Fibroblast of the aortic adventitia (primary cell): ENCODE results near the gene TBATA. TPM values are rescaled to one million over a fixed set of nuclear protein-coding genes. Genes with fewer than 3 reads are reported as not detected.

ENCODE experiments used
- DNase-seq: peaks from one replicate; pipeline ENCODE4 v3.0.0-alpha.2; 2010; ENCODE audit warnings: low read depth
- H3K4me3 ChIP-seq: 2 replicates; pipeline ENCODE4 v1.5.1; 2011; ENCODE audit warnings: low read depth, mild to moderate bottlenecking, control low read depth, low read length, moderate library complexity
- total RNA-seq: library from RNA; depleted of rRNA; stranded (reverse); fragments of >200 nt; gene quantifications from 2 replicates; pipeline ENCODE4 v1.2.3, GENCODE V29; 2012; ENCODE audit warnings: low replicate concordance
- TF ChIP-seq, protein P1 (sequence below): IDR thresholded peaks from 2 replicates; pipeline ENCODE4 v1.5.1; 2011; ENCODE audit warnings: mild to moderate bottlenecking, low read length, control low read depth, inconsistent platforms; ENCODE audit not compliant: insufficient read depth

The TBATA gene
- total RNA-seq, 1 donor, result not detected

DNA sequence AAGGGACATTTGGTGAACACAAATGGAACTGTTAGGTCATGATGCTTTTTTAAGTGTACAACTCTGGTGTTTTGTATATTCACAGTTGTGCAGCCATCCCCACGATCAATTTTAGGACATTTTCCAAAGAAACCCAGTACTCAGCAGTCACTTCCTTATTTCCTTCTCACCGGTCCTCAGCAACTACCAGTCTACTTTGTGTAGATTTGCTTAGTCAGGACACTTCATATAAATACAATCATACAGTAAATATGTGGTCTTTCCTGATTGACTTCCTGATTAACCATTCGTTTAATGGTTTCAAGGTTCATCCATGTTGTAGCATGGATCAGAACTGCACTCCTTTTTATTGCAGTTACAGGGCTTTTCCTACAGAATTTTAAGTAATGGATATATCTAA is 45.0 kb upstream of the TBATA start:
- TF ChIP-seq, protein P1, sequence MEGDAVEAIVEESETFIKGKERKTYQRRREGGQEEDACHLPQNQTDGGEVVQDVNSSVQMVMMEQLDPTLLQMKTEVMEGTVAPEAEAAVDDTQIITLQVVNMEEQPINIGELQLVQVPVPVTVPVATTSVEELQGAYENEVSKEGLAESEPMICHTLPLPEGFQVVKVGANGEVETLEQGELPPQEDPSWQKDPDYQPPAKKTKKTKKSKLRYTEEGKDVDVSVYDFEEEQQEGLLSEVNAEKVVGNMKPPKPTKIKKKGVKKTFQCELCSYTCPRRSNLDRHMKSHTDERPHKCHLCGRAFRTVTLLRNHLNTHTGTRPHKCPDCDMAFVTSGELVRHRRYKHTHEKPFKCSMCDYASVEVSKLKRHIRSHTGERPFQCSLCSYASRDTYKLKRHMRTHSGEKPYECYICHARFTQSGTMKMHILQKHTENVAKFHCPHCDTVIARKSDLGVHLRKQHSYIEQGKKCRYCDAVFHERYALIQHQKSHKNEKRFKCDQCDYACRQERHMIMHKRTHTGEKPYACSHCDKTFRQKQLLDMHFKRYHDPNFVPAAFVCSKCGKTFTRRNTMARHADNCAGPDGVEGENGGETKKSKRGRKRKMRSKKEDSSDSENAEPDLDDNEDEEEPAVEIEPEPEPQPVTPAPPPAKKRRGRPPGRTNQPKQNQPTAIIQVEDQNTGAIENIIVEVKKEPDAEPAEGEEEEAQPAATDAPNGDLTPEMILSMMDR, result no peak
- no peak for DNase-seq
- H3K4me3 ChIP-seq, result no peak overlapping the region

GRCh38 chr10:70829543-70829942 is 44.4 kb upstream of the TBATA start:
- DNase-seq, result no peak
- H3K4me3 ChIP-seq, result no peak overlapping the region
- TF ChIP-seq, protein P1, result no peak

DNA sequence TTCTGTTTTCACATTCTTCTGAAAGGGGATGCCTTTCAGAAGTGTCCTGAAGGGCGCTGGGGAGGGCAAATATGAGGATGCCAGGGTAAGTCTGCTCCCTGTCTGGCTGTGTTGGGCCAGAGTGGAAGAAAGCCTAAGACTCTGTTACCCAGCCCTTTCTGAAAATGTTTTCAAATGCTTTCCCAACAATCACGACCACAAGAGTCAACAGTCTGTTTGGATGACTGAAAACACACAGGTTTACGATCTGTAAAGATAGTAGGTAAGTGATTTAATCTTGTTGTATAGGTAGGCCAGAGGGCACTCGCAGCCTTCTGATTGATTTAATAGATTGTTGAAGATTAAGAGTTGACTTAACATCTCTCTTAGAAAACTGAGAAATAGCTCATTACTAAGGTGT is 43.7 kb upstream of the TBATA start:
- DNase-seq, result no peak
- H3K4me3 ChIP-seq, result no peak overlapping the region
- TF ChIP-seq, protein P1, result no peak

- TF ChIP-seq, protein P1, result no peak
- H3K4me3 ChIP-seq, result no peak overlapping the region
- DNase-seq, result no peak
Observed at GRCh38 chr10:70827086-70827757, 42.0 kb upstream of the TBATA start.

DNA sequence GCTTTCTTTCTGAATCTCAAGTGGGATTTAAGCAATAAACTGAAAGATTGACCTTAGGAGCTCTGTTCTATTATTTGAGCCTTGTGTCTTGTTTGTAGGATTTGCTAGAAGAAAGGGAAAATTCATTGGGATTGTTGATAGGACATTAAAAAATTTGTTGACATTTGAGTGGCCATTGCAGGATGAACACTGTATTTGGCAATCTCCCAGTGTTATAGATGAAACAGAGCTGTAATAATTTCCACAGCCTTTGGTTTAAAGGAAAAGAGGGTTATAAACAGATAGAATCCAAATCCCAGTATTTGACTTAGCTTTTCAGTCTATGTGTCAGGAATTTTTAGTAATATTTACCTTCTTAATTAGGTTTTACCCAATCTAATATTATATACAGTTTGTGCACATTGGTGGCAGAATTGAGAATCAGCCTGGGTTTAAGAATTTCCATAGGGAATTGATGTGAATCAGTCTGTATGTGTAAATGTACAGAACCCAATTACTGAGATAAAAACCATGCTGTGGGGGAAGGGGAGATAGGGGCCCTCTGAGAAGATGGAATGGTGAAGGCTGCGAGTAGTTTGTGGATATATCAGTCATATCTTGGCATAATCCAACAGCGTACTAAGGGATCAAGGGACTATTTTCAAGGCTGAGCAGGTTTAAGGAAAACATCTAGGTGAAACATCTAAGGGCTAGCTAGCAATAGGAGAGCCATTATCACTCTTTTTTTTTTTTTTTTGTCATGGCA is 37.1 kb upstream of the TBATA start:
- H3K4me3 ChIP-seq, result no peak overlapping the region
- TF ChIP-seq, protein P1, result no peak
- no peak for DNase-seq

DNA sequence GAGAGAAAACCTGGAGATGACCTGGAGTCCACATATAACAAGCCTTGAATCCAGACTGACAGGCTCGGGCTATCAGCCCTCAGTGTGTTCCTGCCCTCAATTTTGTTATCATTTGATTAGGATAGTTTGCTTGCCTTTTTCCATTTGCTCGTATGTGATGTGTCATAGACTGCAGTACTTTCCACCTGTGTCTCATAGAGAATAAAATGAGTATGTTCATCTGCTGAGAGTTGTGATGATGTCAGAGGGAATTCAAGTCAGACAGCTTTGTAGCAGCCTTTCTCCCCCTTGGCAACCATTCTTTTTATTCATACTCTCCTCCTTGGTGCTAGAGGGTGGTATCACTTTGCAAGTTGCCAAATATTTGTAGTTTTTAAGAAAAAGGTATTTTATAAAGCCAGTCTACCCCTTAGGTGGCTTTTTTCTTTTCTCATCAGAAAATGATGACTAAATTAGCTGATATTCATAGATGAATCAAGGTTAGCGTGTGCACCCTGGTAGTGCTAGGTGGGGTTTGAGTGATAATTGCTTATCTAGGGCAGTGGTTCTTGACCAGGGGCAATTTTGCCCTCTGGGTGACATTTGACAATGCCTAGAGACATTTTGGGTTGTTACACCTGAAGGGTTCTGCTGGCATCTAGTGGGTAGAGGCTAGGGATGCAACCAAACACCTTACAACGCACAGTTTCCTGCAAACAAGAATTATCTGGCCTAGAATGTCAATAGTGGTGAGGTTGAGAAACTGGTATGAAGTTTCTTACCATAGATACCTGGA is 36.0 kb upstream of the TBATA start:
- DNase-seq, result no peak
- TF ChIP-seq, protein P1, result no peak
- H3K4me3 ChIP-seq, result no peak overlapping the region
